ENCODE results near the gene LDLRAD4.
"Not testable (repeated sequence)": the region's sequence is repeated elsewhere in the genome, so short reads cannot be mapped to it uniquely, and the experiment has no call there.

LDLRAD4 gene

DNA sequence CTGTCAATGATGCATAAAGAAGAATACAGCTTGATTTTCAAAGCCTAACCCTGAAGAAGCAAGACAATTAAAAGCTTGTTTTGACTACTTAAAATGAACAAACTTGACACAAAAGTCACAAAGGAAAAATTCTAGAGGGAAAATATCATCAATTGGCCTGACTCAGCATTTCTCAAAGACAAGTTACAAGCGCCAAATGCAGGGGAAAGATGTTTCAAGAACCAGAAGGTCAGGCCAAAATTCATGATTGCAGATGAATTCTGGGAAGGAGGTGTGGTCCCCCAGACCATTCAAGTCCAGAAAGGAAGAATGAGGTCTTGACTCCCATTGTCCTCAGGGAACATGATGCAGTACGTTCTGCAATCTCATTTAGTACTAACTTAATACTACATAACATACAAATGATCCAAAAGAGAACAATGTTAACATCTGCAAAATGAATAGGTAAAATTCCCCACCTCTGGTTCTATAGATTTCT lies 443.3 kb downstream of the LDLRAD4 start:
- H3K4me3 ChIP-seq (ENCODE audit: low read length) = no peak overlapping the region
- DNase-seq (ENCODE audit: low read depth) = no peak

DNA sequence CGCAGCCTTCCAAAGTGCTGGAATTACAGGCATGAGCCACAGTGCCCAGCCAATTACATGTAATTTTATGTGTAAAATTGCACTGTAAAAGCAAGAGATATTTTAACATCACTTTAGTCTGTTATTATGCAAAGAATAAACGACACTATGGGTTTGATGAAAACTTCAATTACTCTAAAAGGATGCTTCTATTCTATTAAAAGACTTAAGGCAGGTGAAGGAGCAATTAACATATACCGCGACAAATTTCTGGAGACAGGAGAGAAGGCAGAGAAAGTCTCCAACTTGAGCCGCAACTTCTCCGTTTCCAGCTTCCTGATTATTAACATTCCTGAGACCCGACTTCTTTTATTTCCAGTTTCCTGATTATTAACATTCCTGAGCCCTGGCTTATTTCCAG lies 454.1 kb downstream of the LDLRAD4 start:
- TF ChIP-seq, protein P1, sequence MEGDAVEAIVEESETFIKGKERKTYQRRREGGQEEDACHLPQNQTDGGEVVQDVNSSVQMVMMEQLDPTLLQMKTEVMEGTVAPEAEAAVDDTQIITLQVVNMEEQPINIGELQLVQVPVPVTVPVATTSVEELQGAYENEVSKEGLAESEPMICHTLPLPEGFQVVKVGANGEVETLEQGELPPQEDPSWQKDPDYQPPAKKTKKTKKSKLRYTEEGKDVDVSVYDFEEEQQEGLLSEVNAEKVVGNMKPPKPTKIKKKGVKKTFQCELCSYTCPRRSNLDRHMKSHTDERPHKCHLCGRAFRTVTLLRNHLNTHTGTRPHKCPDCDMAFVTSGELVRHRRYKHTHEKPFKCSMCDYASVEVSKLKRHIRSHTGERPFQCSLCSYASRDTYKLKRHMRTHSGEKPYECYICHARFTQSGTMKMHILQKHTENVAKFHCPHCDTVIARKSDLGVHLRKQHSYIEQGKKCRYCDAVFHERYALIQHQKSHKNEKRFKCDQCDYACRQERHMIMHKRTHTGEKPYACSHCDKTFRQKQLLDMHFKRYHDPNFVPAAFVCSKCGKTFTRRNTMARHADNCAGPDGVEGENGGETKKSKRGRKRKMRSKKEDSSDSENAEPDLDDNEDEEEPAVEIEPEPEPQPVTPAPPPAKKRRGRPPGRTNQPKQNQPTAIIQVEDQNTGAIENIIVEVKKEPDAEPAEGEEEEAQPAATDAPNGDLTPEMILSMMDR (IDR thresholded peaks at IDR 0.05; ENCODE audit: insufficient read depth, low read depth, low read length, missing control alignments) = no peak
- no peak overlapping the region for H3K4me3 ChIP-seq (ENCODE audit: low read length)
- DNase-seq (ENCODE audit: low read depth) = no peak

More for the DNA sequence above, 443.3 kb downstream of the LDLRAD4 start:
- TF ChIP-seq, protein P1 (IDR thresholded peaks at IDR 0.05; ENCODE audit: insufficient read depth, low read depth, low read length, missing control alignments) = no peak

DNA sequence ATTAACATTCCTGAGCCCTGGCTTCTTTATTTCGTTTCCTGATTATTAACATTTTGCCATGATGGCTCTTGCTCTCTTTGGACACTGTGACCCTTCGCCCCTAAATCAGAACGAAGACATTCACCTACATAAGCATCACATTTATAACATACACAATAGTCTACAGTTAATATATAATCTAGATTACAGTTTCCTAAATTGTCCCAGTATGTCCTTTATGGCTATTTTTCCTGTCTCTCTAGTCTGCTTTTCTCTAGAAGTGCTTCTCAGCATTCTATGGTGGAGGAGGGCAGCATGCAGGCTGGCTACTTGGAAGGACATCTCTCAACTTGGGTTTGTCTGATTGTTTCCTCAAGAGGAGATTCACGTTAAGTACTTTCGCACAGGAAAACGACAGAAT lies 457.9 kb downstream of the LDLRAD4 start:
- no peak for DNase-seq (ENCODE audit: low read depth)
- TF ChIP-seq, protein P1 (IDR thresholded peaks at IDR 0.05; ENCODE audit: insufficient read depth, low read depth, low read length, missing control alignments) = no peak
- no peak overlapping the region for H3K4me3 ChIP-seq (ENCODE audit: low read length)

DNA sequence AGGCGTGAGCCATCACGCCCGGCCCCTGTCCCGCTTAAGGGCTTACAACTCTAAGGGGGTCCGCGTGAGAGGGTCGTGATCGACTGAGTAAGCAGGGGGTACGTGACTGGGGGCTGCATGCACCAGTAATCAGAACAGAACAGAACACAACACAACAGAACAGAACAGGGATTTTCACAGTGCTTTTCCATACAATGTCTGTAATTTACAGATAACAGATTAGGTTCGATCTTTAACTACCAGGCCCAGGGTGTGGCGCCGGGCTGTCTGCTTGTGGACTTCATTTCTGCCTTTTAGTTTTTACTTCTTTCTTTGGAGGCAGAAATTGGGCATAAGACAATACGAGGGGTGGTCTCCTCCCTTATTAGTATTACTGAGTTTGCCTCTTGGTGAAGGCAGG lies 458.8 kb downstream of the LDLRAD4 start:
- not testable (repeated sequence) for DNase-seq (ENCODE audit: low read depth); H3K4me3 ChIP-seq (ENCODE audit: low read length)

DNA sequence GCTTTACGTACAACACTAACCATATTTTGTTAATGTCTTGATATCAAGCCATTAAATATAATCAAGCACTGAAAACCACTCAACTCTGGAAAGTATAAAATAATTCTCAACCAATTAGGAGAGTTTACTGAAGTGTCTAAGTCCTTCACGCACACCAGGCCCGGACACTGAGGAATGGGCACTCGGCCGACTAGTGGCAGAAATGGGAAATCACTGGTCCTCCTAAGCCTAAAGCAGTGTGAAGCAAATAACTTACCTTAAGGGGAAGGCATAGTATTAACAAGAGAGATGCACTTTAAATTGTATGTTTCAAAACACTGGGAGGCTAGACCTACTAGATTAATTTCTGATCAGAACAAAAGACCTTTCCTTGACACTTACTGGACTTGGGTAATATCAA lies 462.1 kb downstream of the LDLRAD4 start:
- TF ChIP-seq, protein P1 (IDR thresholded peaks at IDR 0.05; ENCODE audit: insufficient read depth, low read depth, low read length, missing control alignments) = peak; percentile 37
- H3K4me3 ChIP-seq (ENCODE audit: low read length) = no peak overlapping the region
- peak; percentile 24 for DNase-seq (ENCODE audit: low read depth)

DNA sequence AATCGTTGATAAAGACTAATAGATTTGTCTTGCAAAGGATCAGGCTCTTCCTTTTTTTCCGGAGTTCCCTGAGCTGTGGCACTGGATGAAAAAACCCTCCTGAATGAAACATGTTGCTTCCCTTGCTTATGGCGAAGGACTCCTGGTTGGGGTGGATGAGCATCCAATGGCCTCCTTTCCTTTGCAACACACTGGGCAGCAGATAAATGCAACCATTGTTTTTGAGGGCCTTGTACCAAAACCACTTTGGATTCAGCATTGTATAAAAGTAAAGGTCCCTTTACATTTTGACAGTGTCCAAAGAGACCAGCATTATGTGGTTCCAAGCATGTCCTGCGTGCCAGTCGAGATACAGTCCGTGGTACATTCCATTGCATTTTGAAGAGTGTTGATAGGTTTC lies 463.1 kb downstream of the LDLRAD4 start:
- no peak overlapping the region for H3K4me3 ChIP-seq (ENCODE audit: low read length)
- no peak for DNase-seq (ENCODE audit: low read depth)
- TF ChIP-seq, protein P1 (IDR thresholded peaks at IDR 0.05; ENCODE audit: insufficient read depth, low read depth, low read length, missing control alignments) = no peak

DNA sequence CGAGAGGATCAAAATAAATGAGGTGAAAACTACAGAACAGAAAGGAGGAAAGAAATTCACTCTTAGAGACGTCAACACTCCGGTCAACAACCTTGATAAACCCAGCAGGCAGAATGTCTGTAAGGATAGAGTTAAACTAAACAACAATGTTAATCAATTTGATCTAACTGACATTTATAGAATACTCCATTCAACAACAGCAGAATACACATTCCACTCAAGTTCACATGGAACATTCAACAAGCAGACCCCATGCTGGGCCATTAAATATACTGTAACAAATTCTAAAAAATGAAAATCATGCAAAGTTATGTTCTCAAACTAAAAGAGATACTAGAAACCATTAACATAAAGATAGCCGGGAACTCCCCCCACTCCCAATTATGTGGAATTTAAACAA lies 466.0 kb downstream of the LDLRAD4 start:
- TF ChIP-seq, protein P1 (IDR thresholded peaks at IDR 0.05; ENCODE audit: insufficient read depth, low read depth, low read length, missing control alignments) = no peak
- H3K4me3 ChIP-seq (ENCODE audit: low read length) = no peak overlapping the region
- DNase-seq (ENCODE audit: low read depth) = no peak

All from epithelial cell of esophagus (primary cell).